GM21619 (cell line): Measurements from ENCODE around the gene PSME4.
"Not testable (repeated sequence)": the region's sequence is repeated elsewhere in the genome, so short reads cannot be mapped to it uniquely, and the experiment has no call there.

Experiments
- ATAC-seq: cut with Tn5 transposase; IDR thresholded peaks from one replicate; pipeline ENCODE4 v1.9.1; 2021; ENCODE audit not compliant: unreplicated experiment

PSME4 gene

GRCh38 chr2:53886406-53887280 is 84.2 kb downstream of the PSME4 start:
- ATAC-seq = peak; percentile 68

- ATAC-seq = no peak
Observed at GRCh38 chr2:53884883-53885282, 85.9 kb downstream of the PSME4 start.

GRCh38 chr2:53881986-53882385 is 88.8 kb downstream of the PSME4 start:
- no peak for ATAC-seq

- no peak for ATAC-seq
Observed at GRCh38 chr2:53881360-53881759, 89.4 kb downstream of the PSME4 start.

GRCh38 chr2:53880756-53881155 is 90.0 kb downstream of the PSME4 start:
- no peak for ATAC-seq

- no peak for ATAC-seq
Observed at GRCh38 chr2:53877556-53877955, 93.2 kb downstream of the PSME4 start.

- ATAC-seq = no peak
Observed at GRCh38 chr2:53877112-53877511, 93.7 kb downstream of the PSME4 start.

GRCh38 chr2:53874401-53874950 is 96.3 kb downstream of the PSME4 start:
- no peak for ATAC-seq

GRCh38 chr2:53867773-53868172 is 103.0 kb downstream of the PSME4 start:
- no peak for ATAC-seq

GRCh38 chr2:53867169-53867568 is 103.6 kb downstream of the PSME4 start:
- ATAC-seq = no peak

GRCh38 chr2:53865962-53866361 is 104.8 kb downstream of the PSME4 start:
- no peak for ATAC-seq

- ATAC-seq = no peak
Observed at GRCh38 chr2:53865264-53865663, 105.5 kb downstream of the PSME4 start.

GRCh38 chr2:53863538-53864227 is 107.1 kb downstream of the PSME4 start:
- ATAC-seq = no peak

- ATAC-seq = no peak
Observed at GRCh38 chr2:53861824-53862223, 109.0 kb downstream of the PSME4 start.

GRCh38 chr2:53859206-53860181 is 111.3 kb downstream of the PSME4 start, which contains the start of gene GPR75:
Gene GPR75 (minus strand): TSS chr2:53859967. CDS start chr2:53854756, 5,211 bp downstream.
- no peak for ATAC-seq

- no peak for ATAC-seq
Observed at GRCh38 chr2:53856272-53856671, 114.5 kb downstream of the PSME4 start.

GRCh38 chr2:53854678-53855077 is 116.1 kb downstream of the PSME4 start:
- ATAC-seq = peak; percentile 65

GRCh38 chr2:53852532-53852931 is 118.3 kb downstream of the PSME4 start:
- no peak for ATAC-seq

- not testable (repeated sequence) for ATAC-seq
Observed at GRCh38 chr2:53851052-53851757, 119.6 kb downstream of the PSME4 start.

- ATAC-seq = no peak
Observed at GRCh38 chr2:53848062-53848461, 122.7 kb downstream of the PSME4 start.
